IMR-90 (cell line): ENCODE measurements around the gene MGAT3. TPM values are rescaled to one million over a fixed set of nuclear protein-coding genes. Genes with fewer than 3 reads are reported as not detected.

Experiments
- ATAC-seq: fragments of 200-7000 bp; cut with Tn5 transposase; 2 replicates; pipeline ENCODE4 v1.9.1; 2020; ENCODE audit warnings: low read depth, mild to moderate bottlenecking, moderate library complexity
- BruUV-seq: library from RNA; stranded (reverse); fragments of 400-500 nt; replicated peaks from 2 replicates; lab custom pipeline; 2021; lab: Mats Ljungman, UMichigan
- CTCF ChIA-PET: fragments of 300-600 bp; formaldehyde crosslinking; extraction: SDS; loops from one replicate; lab custom pipeline; 2021; ENCODE audit warnings: antibody characterized with exemption; lab: Yijun Ruan, JAX
- POLR2A ChIA-PET: fragments of 300-600 bp; sonication (Branson Sonifier 250); formaldehyde crosslinking; loops from one replicate; lab custom pipeline; 2022; ENCODE audit warnings: antibody characterized with exemption; ENCODE audit not compliant: unreplicated experiment; lab: Charles Lee
- DNase-seq: peaks from one replicate; pipeline ENCODE4 v3.0.0; 2013
- H2AFZ ChIP-seq: replicated peaks from 2 replicates; pipeline ENCODE3; 2013; ENCODE audit warnings: low read length, mild to moderate bottlenecking; ENCODE audit not compliant: poor library complexity
- H2AK5ac ChIP-seq: 2 replicates; pipeline ENCODE4 v1.6.1; 2013; ENCODE audit warnings: low read depth, low read length, inconsistent platforms
- H2AK9ac ChIP-seq: replicated peaks from 2 replicates; pipeline ENCODE3; 2013; ENCODE audit warnings: mild to moderate bottlenecking, low read depth, low read length, moderate library complexity; ENCODE audit not compliant: poor library complexity
- H2BK120ac ChIP-seq: 2 replicates; pipeline ENCODE4 v1.6.1; 2013; ENCODE audit warnings: low read depth, low read length, inconsistent platforms
- H2BK15ac ChIP-seq: 3 replicates; pipeline ENCODE4 v1.6.1; 2013; ENCODE audit warnings: low read depth, low read length, inconsistent platforms
- H2BK20ac ChIP-seq: 2 replicates; pipeline ENCODE4 v1.6.1; 2013; ENCODE audit warnings: low read depth, mild to moderate bottlenecking, inconsistent platforms, low read length, moderate library complexity
- H2BK5ac ChIP-seq: 2 replicates; pipeline ENCODE4 v1.6.1; 2013; ENCODE audit warnings: mild to moderate bottlenecking, low read depth, low read length, inconsistent platforms; ENCODE audit not compliant: poor library complexity, severe bottlenecking
- H3K14ac ChIP-seq: replicated peaks from 2 replicates; pipeline ENCODE4 v1.6.1; 2013; ENCODE audit warnings: low read depth, low read length, inconsistent platforms
- H3K18ac ChIP-seq: 2 replicates; pipeline ENCODE4 v1.6.1; 2013; ENCODE audit warnings: low read depth, low read length, control low read depth
- H3K23ac ChIP-seq: 2 replicates; pipeline ENCODE4 v1.6.1; 2013; ENCODE audit warnings: low read depth, low read length, inconsistent platforms
- H3K27ac ChIP-seq: 2 replicates; pipeline ENCODE4 v1.5.1; 2013; ENCODE audit warnings: mild to moderate bottlenecking, control low read depth, low read length; ENCODE audit not compliant: insufficient read depth
- H3K27me3 ChIP-seq: 2 replicates; pipeline ENCODE4 v1.6.1; 2013; ENCODE audit warnings: low read length; ENCODE audit not compliant: control insufficient read depth, insufficient read depth
- H3K36me3 ChIP-seq: 2 replicates; pipeline ENCODE4 v1.6.1; 2013; ENCODE audit warnings: low read length, mixed read lengths; ENCODE audit not compliant: control insufficient read depth, insufficient read depth
- H3K4ac ChIP-seq: 2 replicates; pipeline ENCODE4 v1.6.1; 2013; ENCODE audit warnings: low read depth, low read length, inconsistent platforms
- H3K4me1 ChIP-seq: 2 replicates; pipeline ENCODE4 v1.6.1; 2013; ENCODE audit warnings: low read length, mixed read lengths; ENCODE audit not compliant: control insufficient read depth, insufficient read depth
- H3K4me2 ChIP-seq: 2 replicates; pipeline ENCODE4 v1.6.1; 2013; ENCODE audit warnings: low read depth, mild to moderate bottlenecking, control low read depth, low read length, moderate library complexity
- H3K4me3 ChIP-seq: 2 replicates; pipeline ENCODE4 v1.5.1; 2013; ENCODE audit warnings: low read depth, mild to moderate bottlenecking, control low read depth, low read length, moderate library complexity; ENCODE audit not compliant: insufficient read depth
- H3K56ac ChIP-seq: 2 replicates; pipeline ENCODE4 v1.6.1; 2013; ENCODE audit warnings: low read length, inconsistent platforms; ENCODE audit not compliant: insufficient read depth; ENCODE audit errors: extremely low read depth
- H3K79me1 ChIP-seq, 2 experiments: 2 replicates each; pipeline ENCODE4 v1.6.1; 2013; ENCODE audit warnings: low read length in 2 of 2, inconsistent platforms in 1 of 2, low read depth in 1 of 2
- H3K9ac ChIP-seq: 2 replicates; pipeline ENCODE4 v1.6.1; 2013; ENCODE audit warnings: low read depth, low read length, control low read depth
- H3K9me1 ChIP-seq: 2 replicates; pipeline ENCODE4 v1.6.1; 2013; ENCODE audit warnings: low read length, inconsistent platforms; ENCODE audit not compliant: insufficient read depth
- H3K9me3 ChIP-seq: 2 replicates; pipeline ENCODE4 v1.6.1; 2013; ENCODE audit warnings: low read length; ENCODE audit not compliant: control insufficient read depth, insufficient read depth
- H4K20me1 ChIP-seq: 2 replicates; pipeline ENCODE4 v1.6.1; 2013; ENCODE audit warnings: low read length, inconsistent platforms; ENCODE audit not compliant: insufficient read depth
- H4K5ac ChIP-seq: 2 replicates; pipeline ENCODE4 v1.6.1; 2013; ENCODE audit warnings: mild to moderate bottlenecking, low read depth, low read length, control low read depth
- H4K8ac ChIP-seq, 2 experiments: 2 replicates each; pipeline ENCODE4 v1.6.1; 2013; ENCODE audit warnings: low read depth in 2 of 2, low read length in 2 of 2, control low read depth in 1 of 2, inconsistent platforms in 1 of 2
- H4K91ac ChIP-seq: 2 replicates; pipeline ENCODE4 v1.6.1; 2013; ENCODE audit warnings: low read depth, low read length, inconsistent platforms; ENCODE audit not compliant: insufficient read depth
- BHLHE40 ChIP-seq: fragments of 150-350 bp; IDR thresholded peaks from 2 replicates; pipeline ENCODE4 v1.6.1; 2016; ENCODE audit warnings: mild to moderate bottlenecking, low read depth, low read length
- CEBPB ChIP-seq: IDR thresholded peaks from 2 replicates; pipeline ENCODE4 v1.6.1; 2012; ENCODE audit warnings: low read depth, low read length, improper control_type of control experiment
- CHD1 ChIP-seq: IDR thresholded peaks from 2 replicates; pipeline ENCODE4 v1.6.1; 2012; ENCODE audit warnings: low read depth, low read length, improper control_type of control experiment
- CTCF ChIP-seq: conservative IDR thresholded peaks from 2 replicates; pipeline ENCODE4 v1.5.1; 2012; ENCODE audit warnings: mild to moderate bottlenecking, low read depth, low read length, improper control_type of control experiment
- ELK1 ChIP-seq: fragments of 150-350 bp; IDR thresholded peaks from 2 replicates; pipeline ENCODE4 v1.6.1; 2016; ENCODE audit warnings: low read depth, mild to moderate bottlenecking, low read length, moderate library complexity, borderline replicate concordance
- FOS ChIP-seq: fragments of 150-350 bp; IDR thresholded peaks from 2 replicates; pipeline ENCODE4 v1.6.1; 2016; ENCODE audit warnings: low read depth, low read length
- MAFK ChIP-seq: IDR thresholded peaks from 2 replicates; pipeline ENCODE4 v1.6.1; 2012; ENCODE audit warnings: low read depth, low read length, improper control_type of control experiment
- MAZ ChIP-seq: IDR thresholded peaks from 2 replicates; pipeline ENCODE4 v1.6.1; 2012; ENCODE audit warnings: low read depth, mild to moderate bottlenecking, low read length, improper control_type of control experiment, moderate library complexity, borderline replicate concordance
- MXI1 ChIP-seq: IDR thresholded peaks from 2 replicates; pipeline ENCODE4 v1.6.1; 2012; ENCODE audit warnings: low read depth, mild to moderate bottlenecking, low read length, moderate library complexity, borderline replicate concordance
- NFE2L2 ChIP-seq: fragments of 150-350 bp; IDR thresholded peaks from 2 replicates; pipeline ENCODE4 v1.6.1; 2016; ENCODE audit warnings: low read depth, mild to moderate bottlenecking, low read length
- POLR2A ChIP-seq: IDR thresholded peaks from 2 replicates; pipeline ENCODE4 v1.6.1; 2012; ENCODE audit warnings: mild to moderate bottlenecking, low read depth, low read length
- RAD21 ChIP-seq: IDR thresholded peaks from 2 replicates; pipeline ENCODE4 v1.6.1; 2012; ENCODE audit warnings: low read length, improper control_type of control experiment
- RCOR1 ChIP-seq: IDR thresholded peaks from 2 replicates; pipeline ENCODE4 v1.6.1; 2012; ENCODE audit warnings: mild to moderate bottlenecking, low read length, improper control_type of control experiment; ENCODE audit not compliant: insufficient replicate concordance
- RFX5 ChIP-seq: IDR thresholded peaks from 2 replicates; pipeline ENCODE4 v1.8.0; 2012; ENCODE audit warnings: low read depth, mild to moderate bottlenecking, low read length, moderate library complexity
- SMC3 ChIP-seq: fragments of 150-350 bp; IDR thresholded peaks from 2 replicates; pipeline ENCODE4 v1.6.1; 2016; ENCODE audit warnings: low read depth, mild to moderate bottlenecking, antibody characterized with exemption, low read length, moderate library complexity
- USF2 ChIP-seq: fragments of 150-350 bp; IDR thresholded peaks from 2 replicates; pipeline ENCODE4 v1.6.1; 2017; ENCODE audit warnings: mild to moderate bottlenecking, antibody characterized with exemption, low read length, low read depth
- WGBS, 2 experiments: methylation state at CpG; one replicate each; pipeline versions ENCODE4 v1.1.5 to v1.1.7; 2013; ENCODE audit warnings: missing lambda C conversion rate in 2 of 2; ENCODE audit not compliant: insufficient read length in 1 of 2; ENCODE audit errors: extremely low coverage in 2 of 2; 5-methylcytosine and 5-hydroxymethylcytosine counted together
- dilution Hi-C: fragments of 300-500 bp; cut with HindIII; formaldehyde crosslinking; loops from one replicate; pipeline ENCODE4 v1.14.3; 2018; ENCODE audit warnings: low sequenced_read_pairs; ENCODE audit not compliant: unreplicated experiment
- in situ Hi-C: fragments of 300-500 bp; cut with MboI; formaldehyde crosslinking; loops from 3 replicates; pipeline ENCODE4 v1.14.3; 2019; ENCODE audit warnings: low sequenced_read_pairs, inconsistent platforms, mixed read lengths
- intact Hi-C: fragments of 100-400 bp; cut with micrococcal nuclease; formaldehyde crosslinking; loops from 2 replicates; pipeline ENCODE4 v1.10.0; 2022
- polyA plus RNA-seq, 3 experiments: library from polyadenylated mRNA; depleted of rRNA; stranded (reverse); fragments of >200 nt; gene quantifications; 2 replicates each; pipeline ENCODE4 v1.2.3, GENCODE V29; 2012; ENCODE audit warnings: low replicate concordance in 1 of 3
- total RNA-seq: library from RNA; depleted of rRNA; stranded (reverse); fragments of >200 nt; gene quantifications from 2 replicates; pipeline ENCODE4 v1.2.3, GENCODE V29; 2012

Gene MGAT3
- total and polyA plus RNA-seq, 2 of the 4 experiments (the other 2 are of a cell fraction): 0.36 to 1.1 TPM

- ATAC-seq (no peak), DNase-seq (no peak)
- in situ Hi-C loops (no loop called here), dilution Hi-C loops (no loop called here), intact Hi-C loops (no loop called here)
- Histone ChIP-seq H3K79me1 (no peaks in the 10 kb centered on the region), H2AK5ac (no peak overlapping the region), H3K36me3 (no peaks in the 10 kb centered on the region), H4K91ac (no peak overlapping the region), H3K56ac (no peak overlapping the region), H2AK9ac (no peak overlapping the region), H2BK20ac (no peak overlapping the region), H3K9ac (no peak overlapping the region), H4K8ac (no peak overlapping the region), H3K4ac (no peak overlapping the region), H3K14ac (no peak overlapping the region), H3K27me3 (peaks cover 10% of the 10 kb centered on the region), H4K5ac (no peak overlapping the region), H3K23ac (no peak overlapping the region), H2BK120ac (no peak overlapping the region), H3K27ac (no peak overlapping the region), H2BK15ac (no peak overlapping the region), H3K18ac (no peak overlapping the region), H2AFZ (peak overlapping the region; percentile 43), H3K4me2 (no peak overlapping the region), H2BK5ac (no peak overlapping the region), H3K9me3 (no peaks in the 10 kb centered on the region), H3K4me3 (no peak overlapping the region), H3K9me1 (peaks cover 9% of the 10 kb centered on the region; the same call in 1 of the 2 replicates), H4K20me1 (no peaks in the 10 kb centered on the region), H3K4me1 (peaks cover under 1% of the 10 kb centered on the region; the same call in 1 of the 2 replicates)
- CTCF ChIA-PET: no interaction called here
- no TSS peak for BruUV-seq
- POLR2A ChIA-PET: no interaction called here
- TF ChIP-seq MXI1 (no peak), SMC3 (no peak), CHD1 (no peak), RCOR1 (no peak), USF2 (no peak), NFE2L2 (no peak), FOS (no peak), RFX5 (no peak), ELK1 (no peak), POLR2A (no peak), RAD21 (no peak), CEBPB (no peak), CTCF (no peak), BHLHE40 (no peak), MAZ (no peak), MAFK (no peak)
- WGBS, 2 experiments: no CpG with 5 or more reads among the region's 1 CpG
Observed at GRCh38 chr22:39480557-39480956, 23.7 kb downstream of the MGAT3 start.
